Inflammatory macrophage treated with lipopolysaccharide for 1 hour (primary cell): ENCODE measurements around the gene LANCL2.
"Not testable (repeated sequence)": the region's sequence is repeated elsewhere in the genome, so short reads cannot be mapped to it uniquely, and the experiment has no call there.

ENCODE experiments used
- DNase-seq, 2 donors: peaks; one replicate each; pipeline ENCODE4 v3.0.0-alpha.2; 2020 to 2022

LANCL2 gene

GRCh38 chr7:55362927-55363326 lies 2.2 kb upstream of the LANCL2 start:
- DNase-seq = no peak

GRCh38 chr7:55363386-55364170 lies 1.6 kb upstream of the LANCL2 start:
- DNase-seq = no peak

- DNase-seq = peak; percentile 93 to 95
These were observed 731 bp downstream of the LANCL2 start for GRCh38 chr7:55365675-55366460.

- peak in 1 of 2 donors; percentile 8 for DNase-seq
These were observed 1.4 kb downstream of the LANCL2 start for GRCh38 chr7:55366461-55367070.

- no peak for DNase-seq
These were observed 2.2 kb downstream of the LANCL2 start for GRCh38 chr7:55367283-55367840.

- no peak for DNase-seq
These were observed 4.6 kb downstream of the LANCL2 start for GRCh38 chr7:55369427-55370400.

- DNase-seq = no peak
These were observed 9.1 kb downstream of the LANCL2 start for GRCh38 chr7:55374213-55374612.

- no peak for DNase-seq
These were observed 10.1 kb downstream of the LANCL2 start for GRCh38 chr7:55375237-55375636.

- no peak for DNase-seq
These were observed 12.2 kb downstream of the LANCL2 start for GRCh38 chr7:55377162-55377817.

GRCh38 chr7:55379285-55379684 lies 14.1 kb downstream of the LANCL2 start:
- no peak for DNase-seq

- DNase-seq = no peak
These were observed 16.1 kb downstream of the LANCL2 start for GRCh38 chr7:55381189-55381588.

GRCh38 chr7:55381696-55382095 lies 16.6 kb downstream of the LANCL2 start:
- no peak for DNase-seq

- no peak for DNase-seq
These were observed 17.1 kb downstream of the LANCL2 start for GRCh38 chr7:55382251-55382650.

GRCh38 chr7:55386541-55386940 lies 21.4 kb downstream of the LANCL2 start:
- DNase-seq = no peak

- DNase-seq = no peak
These were observed 22.2 kb downstream of the LANCL2 start for GRCh38 chr7:55387062-55387965.

GRCh38 chr7:55396233-55396785 lies 31.2 kb downstream of the LANCL2 start:
- DNase-seq = no peak

GRCh38 chr7:55397617-55398016 lies 32.5 kb downstream of the LANCL2 start:
- DNase-seq = no peak

GRCh38 chr7:55400191-55400590 lies 35.1 kb downstream of the LANCL2 start:
- no peak for DNase-seq

GRCh38 chr7:55402506-55402905 lies 37.4 kb downstream of the LANCL2 start:
- DNase-seq = not testable (repeated sequence)
